Activated CD4-positive, alpha-beta T cell treated with anti-CD3 and anti-CD28 coated beads, Interleukin-2, amount 10 ng/mL, durations not matched to agents 7 days and 5 days (primary cell): ENCODE results near the gene DHX35. TPM values are rescaled to one million over a fixed set of nuclear protein-coding genes. Genes with fewer than 3 reads are reported as not detected.

ENCODE experiments used
- CTCF ChIA-PET: fragments of 350-600 bp; sonication (Branson Sonifier 250); formaldehyde crosslinking; loops from one replicate; lab custom pipeline; 2021; ENCODE audit warnings: antibody characterized with exemption; lab: Charles Lee
- POLR2A ChIA-PET: fragments of 350-600 bp; sonication (Branson Sonifier 250); formaldehyde crosslinking; loops from one replicate; lab custom pipeline; 2021; ENCODE audit warnings: antibody characterized with exemption; lab: Charles Lee
- DNase-seq: peaks from one replicate; pipeline ENCODE4 v3.0.0-alpha.2; 2020
- H3K27ac Mint-ChIP-seq: one replicate; pipeline ENCODE4 v1.8.0; 2021; ENCODE audit warnings: mild to moderate bottlenecking, moderate library complexity, mixed read lengths
- H3K27me3 Mint-ChIP-seq: one replicate; pipeline ENCODE4 v1.8.0; 2021; ENCODE audit warnings: mixed read lengths
- H3K36me3 Mint-ChIP-seq: one replicate; pipeline ENCODE4 v1.8.0; 2021; ENCODE audit warnings: low read depth, mixed read lengths
- H3K4me1 Mint-ChIP-seq: one replicate; pipeline ENCODE4 v1.8.0; 2021; ENCODE audit warnings: mixed read lengths
- H3K4me3 Mint-ChIP-seq: one replicate; pipeline ENCODE4 v1.8.0; 2021; ENCODE audit warnings: mild to moderate bottlenecking, moderate library complexity, mixed read lengths
- H3K9me3 Mint-ChIP-seq: one replicate; pipeline ENCODE4 v1.8.0; 2021; ENCODE audit warnings: mixed read lengths
- total RNA-seq, 2 experiments: library from RNA; stranded (reverse); gene quantifications; one replicate each; pipeline ENCODE4 v1.2.3, GENCODE V29; 2021

Gene DHX35
- total RNA-seq, 2 experiments from 2014 or later = 8.8 to 10.3 TPM

DNA sequence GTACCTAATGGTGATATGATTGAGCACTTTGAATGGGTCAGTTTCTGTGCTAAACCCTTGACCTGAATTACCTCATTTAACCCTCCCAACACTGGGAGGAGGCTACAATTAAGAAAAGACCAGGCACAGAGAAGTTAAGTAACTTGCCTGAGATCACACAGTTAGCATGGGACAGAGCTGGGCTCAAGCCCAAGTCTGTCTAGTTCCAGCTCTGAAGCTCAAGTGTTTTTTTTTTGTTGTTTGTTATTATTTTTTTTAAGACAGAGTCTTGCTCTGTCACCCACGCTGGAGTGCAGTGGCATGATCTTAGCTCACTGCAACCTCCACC lies 31.9 kb upstream of the DHX35 start:
- peaks cover 54% of the 10 kb centered on the region for H3K4me1 Mint-ChIP-seq
- POLR2A ChIA-PET = no interaction called here
- peaks cover 24% of the 10 kb centered on the region for H3K36me3 Mint-ChIP-seq
- peak overlapping the region; percentile 64 for H3K27ac Mint-ChIP-seq
- no peak overlapping the region for H3K4me3 Mint-ChIP-seq
- CTCF ChIA-PET = interaction anchor here (0.9 to 5.1 kb wide), 4 partner anchors 9 to 119 kb away, joined by 3 to 41 read pairs (median 3); no protein-coding TSS in a partner anchor
- DNase-seq = no peak
- H3K9me3 Mint-ChIP-seq = no peaks in the 10 kb centered on the region
- H3K27me3 Mint-ChIP-seq = no peaks in the 10 kb centered on the region

DNA sequence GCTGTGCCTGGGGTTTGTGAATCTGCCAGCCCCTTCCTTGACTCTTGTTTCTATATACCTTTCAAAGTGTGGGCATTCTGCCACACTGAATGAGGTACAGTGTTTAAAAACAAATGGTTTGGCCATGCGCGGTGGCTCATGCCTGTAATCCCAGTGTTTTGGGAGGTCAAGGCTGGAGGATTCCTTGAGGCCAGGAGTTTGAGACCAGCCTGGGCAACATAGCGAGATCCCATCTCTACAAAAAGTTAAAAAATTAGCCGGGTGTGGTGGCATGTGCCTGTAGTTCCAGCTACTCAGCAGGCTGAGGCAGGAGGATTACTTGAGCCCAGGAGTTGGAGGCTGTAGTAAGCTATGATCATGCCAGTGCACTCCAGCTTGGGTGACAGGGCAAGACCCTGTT lies 30.2 kb upstream of the DHX35 start:
- no peak overlapping the region for H3K27ac Mint-ChIP-seq
- peaks cover 55% of the 10 kb centered on the region for H3K4me1 Mint-ChIP-seq
- H3K27me3 Mint-ChIP-seq = no peaks in the 10 kb centered on the region
- H3K36me3 Mint-ChIP-seq = peaks cover 31% of the 10 kb centered on the region
- CTCF ChIA-PET = no interaction called here
- POLR2A ChIA-PET = no interaction called here
- DNase-seq = no peak
- H3K9me3 Mint-ChIP-seq = no peaks in the 10 kb centered on the region
- H3K4me3 Mint-ChIP-seq = no peak overlapping the region

GRCh38 chr20:38932457-38933120 lies 29.6 kb upstream of the DHX35 start:
- Mint-ChIP-seq H3K9me3 (no peaks in the 10 kb centered on the region), H3K4me1 (peaks cover 53% of the 10 kb centered on the region), H3K4me3 (no peak overlapping the region), H3K27me3 (no peaks in the 10 kb centered on the region), H3K36me3 (peaks cover 32% of the 10 kb centered on the region), H3K27ac (no peak overlapping the region)
- ChIA-PET POLR2A (no interaction called here), CTCF (no interaction called here)
- no peak for DNase-seq

DNA sequence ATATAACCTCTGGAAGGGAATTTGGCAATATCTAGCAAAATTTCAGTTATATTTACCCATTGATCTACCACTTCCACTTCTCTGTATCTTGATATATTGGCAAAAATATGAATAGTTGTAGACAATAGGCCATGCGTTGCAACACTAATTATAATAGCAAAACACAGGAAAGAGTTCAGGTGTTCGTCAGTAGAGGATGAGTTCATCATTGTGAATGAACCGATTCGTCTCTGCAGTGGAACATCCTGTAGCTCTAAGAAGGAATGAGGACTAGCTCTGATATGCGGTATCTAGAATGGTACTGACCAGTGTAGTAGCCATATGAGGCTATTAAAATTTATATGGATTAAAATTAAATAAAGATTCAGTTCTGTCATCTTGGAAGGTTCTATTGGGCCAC lies 27.6 kb upstream of the DHX35 start:
- no peak for DNase-seq
- H3K27me3 Mint-ChIP-seq = no peaks in the 10 kb centered on the region
- H3K4me1 Mint-ChIP-seq = peaks cover 44% of the 10 kb centered on the region
- no peak overlapping the region for H3K4me3 Mint-ChIP-seq
- peaks cover 30% of the 10 kb centered on the region for H3K36me3 Mint-ChIP-seq
- no peak overlapping the region for H3K27ac Mint-ChIP-seq
- CTCF ChIA-PET = interaction anchor here (0.5 to 1.4 kb wide), 5 partner anchors 8 to 29 kb away, joined by 3 to 5 read pairs (median 3); partner anchors contain the start of gene FAM83D
- no peaks in the 10 kb centered on the region for H3K9me3 Mint-ChIP-seq
- POLR2A ChIA-PET = no interaction called here

DNA sequence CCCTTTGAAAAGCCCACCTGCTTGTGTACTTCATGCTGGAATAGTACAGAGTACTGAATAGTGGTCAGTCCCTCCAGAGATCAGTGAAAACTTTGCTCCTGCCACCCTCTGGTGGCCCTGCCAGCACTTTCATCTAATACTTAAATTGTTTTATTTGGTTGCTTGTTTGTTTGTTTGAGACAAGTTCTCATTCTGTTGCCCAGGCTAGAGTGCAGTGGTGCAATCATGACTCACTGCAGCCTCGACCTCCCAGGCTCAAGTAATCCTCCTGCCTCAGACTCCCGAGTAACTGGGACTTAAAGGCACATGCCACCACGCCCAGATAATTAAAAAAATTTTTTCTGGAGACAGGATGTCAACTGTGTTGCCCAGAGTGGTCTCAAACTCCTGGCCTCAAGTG lies 26.9 kb upstream of the DHX35 start:
- peak overlapping the region; percentile 57 for H3K27ac Mint-ChIP-seq

DNA sequence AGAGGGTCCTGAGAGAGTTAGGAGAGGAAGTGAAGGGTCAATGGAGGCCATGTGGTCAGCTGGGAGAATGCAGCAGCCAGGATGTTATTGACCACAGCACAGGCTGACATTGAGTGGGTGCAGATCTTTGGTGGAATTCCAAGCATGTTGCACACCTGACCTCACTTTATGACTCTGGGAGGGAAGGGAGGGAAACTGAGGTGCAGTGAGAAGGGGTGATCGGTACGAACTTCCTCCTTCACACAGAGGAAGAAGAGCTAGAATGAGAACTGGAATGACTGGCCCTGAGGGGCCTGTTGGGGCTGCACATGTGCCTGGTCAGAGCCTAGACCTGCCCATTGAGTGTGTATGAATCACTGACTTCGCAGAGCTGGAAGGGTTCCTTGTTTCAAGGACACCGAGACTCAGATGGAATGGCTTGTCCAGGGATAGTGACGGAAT lies 26.2 kb upstream of the DHX35 start:
- ChIA-PET POLR2A (interaction anchor here (0.7 kb wide), 1 partner anchor 101 kb away, joined by 3 read pairs; no protein-coding TSS in a partner anchor), CTCF (no interaction called here)
- H3K36me3 Mint-ChIP-seq = peaks cover 26% of the 10 kb centered on the region
- H3K9me3 Mint-ChIP-seq = no peaks in the 10 kb centered on the region
- H3K27me3 Mint-ChIP-seq = no peaks in the 10 kb centered on the region
- H3K4me3 Mint-ChIP-seq = no peak overlapping the region
- DNase-seq = no peak
- peak overlapping the region; percentile 50 for H3K27ac Mint-ChIP-seq
- H3K4me1 Mint-ChIP-seq = peaks cover 32% of the 10 kb centered on the region

More for the DNA sequence above, 26.9 kb upstream of the DHX35 start:
- H3K27me3 Mint-ChIP-seq = no peaks in the 10 kb centered on the region
- ChIA-PET POLR2A (no interaction called here), CTCF (no interaction called here)
- H3K9me3 Mint-ChIP-seq = no peaks in the 10 kb centered on the region
- peaks cover 25% of the 10 kb centered on the region for H3K36me3 Mint-ChIP-seq
- no peak overlapping the region for H3K4me3 Mint-ChIP-seq
- no peak for DNase-seq
- peaks cover 37% of the 10 kb centered on the region for H3K4me1 Mint-ChIP-seq

- H3K4me3 Mint-ChIP-seq = no peak overlapping the region
- POLR2A ChIA-PET = no interaction called here
- DNase-seq = no peak
- peaks cover 23% of the 10 kb centered on the region for H3K4me1 Mint-ChIP-seq
- H3K36me3 Mint-ChIP-seq = peaks cover 35% of the 10 kb centered on the region
- no peaks in the 10 kb centered on the region for H3K9me3 Mint-ChIP-seq
- CTCF ChIA-PET = interaction anchor here (0.6 to 1.9 kb wide), 2 partner anchors 14 to 22 kb away, joined by 4 to 5 read pairs; no protein-coding TSS in a partner anchor
- H3K27me3 Mint-ChIP-seq = no peaks in the 10 kb centered on the region
- no peak overlapping the region for H3K27ac Mint-ChIP-seq
These were observed 25.1 kb upstream of the DHX35 start for GRCh38 chr20:38937000-38937399.

DNA sequence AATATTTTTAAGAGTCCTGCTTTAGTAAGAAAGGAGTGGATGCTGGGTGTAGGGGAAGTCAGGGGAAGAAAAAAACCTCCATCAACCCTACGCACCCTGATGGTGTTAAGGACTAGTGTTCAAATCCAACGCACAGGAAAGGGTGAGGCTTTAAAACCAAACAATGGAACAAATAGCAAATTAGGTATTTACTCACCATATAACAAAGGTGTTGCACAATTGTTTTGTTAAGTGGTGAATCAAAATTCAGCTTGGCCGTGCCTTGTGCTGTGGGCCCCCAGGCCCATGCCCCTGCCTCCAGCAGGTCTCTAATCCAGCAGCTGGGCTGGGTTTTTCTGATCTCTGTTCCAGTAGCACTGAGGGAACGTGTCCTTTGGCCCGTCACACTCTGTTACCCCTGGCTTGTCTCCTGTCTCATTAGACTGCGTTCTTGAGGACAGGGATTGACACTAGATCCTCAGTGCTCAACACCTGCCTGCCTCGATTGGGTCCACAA lies 24.1 kb upstream of the DHX35 start:
- no peak for DNase-seq
- peaks cover 45% of the 10 kb centered on the region for H3K36me3 Mint-ChIP-seq
- H3K9me3 Mint-ChIP-seq = no peaks in the 10 kb centered on the region
- H3K4me1 Mint-ChIP-seq = peaks cover 17% of the 10 kb centered on the region
- no peaks in the 10 kb centered on the region for H3K27me3 Mint-ChIP-seq
- H3K4me3 Mint-ChIP-seq = no peak overlapping the region
- H3K27ac Mint-ChIP-seq = no peak overlapping the region
- ChIA-PET POLR2A (no interaction called here), CTCF (interaction anchor here (1.3 to 1.9 kb wide), 4 partner anchors 8 to 15 kb away, joined by 3 to 5 read pairs (median 4); no protein-coding TSS in a partner anchor)

- POLR2A ChIA-PET = no interaction called here
- peaks cover 16% of the 10 kb centered on the region for H3K4me1 Mint-ChIP-seq
These were observed 22.5 kb upstream of the DHX35 start for GRCh38 chr20:38939686-38940085.

DNA sequence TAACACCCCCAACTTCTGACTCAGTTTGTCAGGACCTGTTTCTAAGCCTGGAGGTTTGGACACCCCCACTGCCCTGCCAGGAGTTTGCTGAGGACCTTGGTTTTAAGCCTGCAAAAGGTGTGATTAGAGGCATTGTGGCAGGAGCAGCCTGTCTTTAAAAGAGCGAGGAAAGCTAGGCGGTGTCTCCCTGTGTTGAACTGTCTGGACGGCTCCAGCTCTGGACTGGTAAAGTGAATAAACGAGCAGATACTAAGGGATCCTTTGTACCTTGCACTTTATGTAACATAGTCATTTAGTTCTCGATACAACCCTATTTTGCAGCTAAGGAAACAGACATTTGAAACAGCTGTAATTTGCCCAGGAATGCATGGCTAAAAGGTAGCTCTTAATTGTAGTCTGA lies 21.5 kb upstream of the DHX35 start:
- Mint-ChIP-seq H3K4me1 (peaks cover 11% of the 10 kb centered on the region), H3K36me3 (peaks cover 54% of the 10 kb centered on the region), H3K27ac (peak overlapping the region; percentile 48), H3K9me3 (no peaks in the 10 kb centered on the region), H3K27me3 (no peaks in the 10 kb centered on the region), H3K4me3 (no peak overlapping the region)
- DNase-seq = no peak
- ChIA-PET CTCF (interaction anchor here (1.2 kb wide), 1 partner anchor 108 kb away, joined by 3 read pairs; no protein-coding TSS in a partner anchor), POLR2A (no interaction called here)

More at GRCh38 chr20:38939686-38940085, 22.5 kb upstream of the DHX35 start:
- H3K36me3 Mint-ChIP-seq = peaks cover 49% of the 10 kb centered on the region
- no peaks in the 10 kb centered on the region for H3K27me3 Mint-ChIP-seq
- H3K9me3 Mint-ChIP-seq = no peaks in the 10 kb centered on the region
- CTCF ChIA-PET = interaction anchor here (1.6 to 1.9 kb wide), 2 partner anchors 10 to 11 kb away, joined by 3 to 4 read pairs; no protein-coding TSS in a partner anchor
- no peak overlapping the region for H3K4me3 Mint-ChIP-seq
- no peak for DNase-seq
- no peak overlapping the region for H3K27ac Mint-ChIP-seq

GRCh38 chr20:38941726-38942389 lies 20.3 kb upstream of the DHX35 start:
- Mint-ChIP-seq H3K27ac (no peak overlapping the region), H3K9me3 (no peaks in the 10 kb centered on the region), H3K4me1 (peaks cover 9% of the 10 kb centered on the region), H3K36me3 (peaks cover 51% of the 10 kb centered on the region), H3K27me3 (no peaks in the 10 kb centered on the region), H3K4me3 (no peak overlapping the region)
- ChIA-PET CTCF (interaction anchor here (0.8 to 1.2 kb wide), 3 partner anchors 9 to 107 kb away, joined by 3 read pairs; no protein-coding TSS in a partner anchor), POLR2A (no interaction called here)
- DNase-seq = no peak

DNA sequence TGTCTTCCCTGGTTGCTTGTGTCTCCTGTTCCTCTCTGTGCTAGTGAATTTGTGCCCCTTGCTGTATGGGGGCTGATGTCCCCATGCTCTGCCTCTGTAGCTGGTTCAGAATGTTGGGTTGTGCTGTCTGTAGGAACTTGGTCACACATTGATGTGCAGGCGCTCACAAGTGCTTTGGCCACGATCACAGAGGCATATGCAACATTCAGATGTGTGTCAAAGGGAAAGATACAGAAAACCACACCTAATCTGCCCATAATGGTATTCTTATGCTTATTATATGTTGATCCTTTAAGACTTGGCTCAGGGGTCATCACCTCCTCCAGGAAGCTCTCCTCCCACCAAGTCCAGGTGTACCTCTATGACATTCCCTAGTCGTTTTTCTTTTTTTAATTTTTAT lies 17.1 kb upstream of the DHX35 start:
- CTCF ChIA-PET = no interaction called here
- no peaks in the 10 kb centered on the region for H3K4me1 Mint-ChIP-seq
- H3K9me3 Mint-ChIP-seq = no peaks in the 10 kb centered on the region
- POLR2A ChIA-PET = no interaction called here
- no peaks in the 10 kb centered on the region for H3K27me3 Mint-ChIP-seq
- no peak overlapping the region for H3K27ac Mint-ChIP-seq
- no peak for DNase-seq
- H3K36me3 Mint-ChIP-seq = peaks cover 65% of the 10 kb centered on the region
- H3K4me3 Mint-ChIP-seq = no peak overlapping the region

- Mint-ChIP-seq H3K4me1 (no peaks in the 10 kb centered on the region), H3K36me3 (peaks cover 71% of the 10 kb centered on the region), H3K27me3 (no peaks in the 10 kb centered on the region), H3K4me3 (no peak overlapping the region), H3K9me3 (no peaks in the 10 kb centered on the region), H3K27ac (no peak overlapping the region)
- ChIA-PET CTCF (interaction anchor here (0.7 kb wide), 1 partner anchor 21 kb away, joined by 5 read pairs; no protein-coding TSS in a partner anchor), POLR2A (no interaction called here)
- no peak for DNase-seq
These were observed 15.3 kb upstream of the DHX35 start for GRCh38 chr20:38946836-38947235.
